Aortic smooth muscle cell (primary cell): ENCODE data around the gene ADGRG1. TPM values are rescaled to one million over a fixed set of nuclear protein-coding genes. Genes with fewer than 3 reads are reported as not detected.

ENCODE experiments used
- total RNA-seq: library from RNA; depleted of rRNA; stranded (reverse); fragments of >200 nt; gene quantifications from 2 replicates; pipeline ENCODE4 v1.2.3, GENCODE V29; 2014

The ADGRG1 gene
- 5.2 and 9.0 TPM in 2 replicates for total RNA-seq

DNA sequence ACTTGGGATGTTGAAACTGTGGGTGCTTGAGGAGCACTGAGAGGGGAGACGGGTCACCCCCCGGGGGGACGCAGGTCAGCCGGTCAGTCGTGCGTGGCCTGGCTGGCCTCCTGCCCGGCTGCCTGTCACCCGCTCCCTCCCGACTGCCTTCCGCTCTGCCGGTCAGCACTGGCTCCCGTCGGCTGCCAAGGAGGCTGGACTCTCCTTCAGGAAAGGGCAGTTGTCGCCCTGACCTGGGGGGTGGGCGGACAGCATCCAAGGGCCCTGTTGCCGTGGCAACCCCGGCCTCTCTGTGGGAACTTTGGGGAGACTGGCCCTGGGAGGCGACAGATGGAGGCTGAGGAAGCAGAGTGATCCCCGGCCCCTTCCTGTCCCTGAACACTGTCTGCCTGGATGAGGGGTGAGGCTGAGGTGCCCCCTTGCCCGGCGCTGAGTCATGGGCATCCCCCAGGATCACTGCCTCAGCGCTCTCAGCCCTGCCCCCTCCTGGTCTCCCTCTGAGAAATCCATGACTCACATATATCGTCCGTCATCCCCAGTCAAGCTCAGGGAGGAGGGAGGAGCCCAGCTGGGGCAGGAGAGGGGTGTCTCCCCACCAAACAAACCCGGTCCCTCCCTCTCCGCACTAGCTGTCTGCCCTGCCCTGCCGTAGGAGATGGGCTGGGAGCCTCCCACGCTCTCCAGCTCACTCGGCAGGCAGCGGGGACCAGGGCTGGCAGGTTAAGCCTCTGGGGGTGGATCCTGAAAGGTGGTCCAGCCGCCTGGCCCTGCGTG is at the start of gene ADGRG1:
Gene ADGRG1 (plus strand): TSS at position 623 of the 774 bp plus-strand sequence. CDS start 21,658 bp downstream, outside the sequence.

DNA sequence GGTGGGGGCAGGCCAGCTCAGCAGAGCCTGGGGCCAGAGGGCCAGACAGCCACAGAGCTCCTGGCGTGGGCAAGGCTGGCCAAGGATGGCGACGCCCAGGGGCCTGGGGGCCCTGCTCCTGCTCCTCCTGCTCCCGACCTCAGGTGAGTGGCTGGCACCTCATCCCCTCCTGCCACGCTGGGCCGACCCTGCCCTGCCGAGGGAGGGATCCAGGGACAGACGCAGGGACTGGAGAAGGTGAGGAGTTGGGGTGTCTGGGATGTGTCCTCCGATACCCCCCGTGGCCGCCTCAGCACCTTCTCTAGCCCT is 39.8 kb downstream of the ADGRG1 start, which contains the start of gene ADGRG3:
Gene ADGRG3 (plus strand): TSS at position 44 of the 309 bp plus-strand sequence. CDS start 42 bp downstream, at position 86.

DNA sequence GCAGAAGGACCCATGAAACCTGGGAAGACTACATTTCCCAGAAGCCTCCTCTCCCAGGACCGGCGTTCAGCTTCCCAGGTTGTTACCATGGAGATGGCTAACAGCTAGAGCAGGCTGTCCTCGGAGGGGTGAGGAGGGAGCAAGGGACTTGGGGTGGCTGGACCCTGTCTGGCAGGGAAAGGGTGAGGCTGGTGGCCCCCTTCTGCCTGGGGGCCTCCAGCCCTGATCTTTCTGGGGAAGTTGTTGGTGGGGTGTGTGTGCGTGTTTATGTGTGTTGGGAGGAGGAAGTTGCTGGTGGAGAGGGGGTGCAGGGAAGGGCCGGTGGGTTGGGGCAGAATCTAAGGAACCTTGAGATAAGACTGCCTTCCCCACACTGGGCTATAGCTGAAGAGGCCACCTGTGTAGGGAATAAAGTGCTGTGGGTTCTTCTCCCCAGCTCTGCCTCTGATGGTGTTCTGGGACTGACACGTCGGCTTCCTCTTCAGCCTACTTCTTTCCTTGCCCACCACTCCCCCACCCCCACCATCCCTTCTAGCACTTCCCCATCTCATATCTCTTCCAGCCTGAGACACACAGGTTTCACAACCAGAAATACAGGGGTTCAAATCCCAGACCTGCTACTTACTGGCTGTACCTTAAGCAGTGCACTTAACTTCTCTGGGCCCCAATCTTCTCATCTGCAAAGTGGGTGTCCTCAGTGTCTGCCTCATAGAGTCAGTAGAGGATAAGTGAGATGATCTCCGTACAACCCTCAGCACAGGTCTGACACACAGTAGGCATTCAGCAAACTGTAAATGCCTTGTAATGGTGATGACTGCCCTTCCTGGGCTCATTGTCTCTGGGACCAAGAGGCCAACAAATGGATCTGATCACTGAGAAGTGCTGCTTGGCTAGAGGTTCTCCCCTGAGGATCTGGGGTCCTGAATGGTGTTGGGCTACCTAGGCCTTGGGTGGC is 66.6 kb downstream of the ADGRG1 start, which contains the start of gene DRC7:
Gene DRC7 (plus strand): TSS at position 82 of the 955 bp plus-strand sequence. CDS start 3,144 bp downstream, outside the sequence.

Other genes with a start within 250 kb of the ADGRG1 start
- gene CCL17, start 223.9 kb upstream of the ADGRG1 start, total RNA-seq, result not detected in 2 replicates
- gene CIAPIN1, start 181.2 kb upstream of the ADGRG1 start, total RNA-seq, result 43.6 and 45.6 TPM in 2 replicates
- gene COQ9, start 181.2 kb upstream of the ADGRG1 start, total RNA-seq, result 42.1 and 45.6 TPM in 2 replicates
- gene POLR2C, start 166.0 kb upstream of the ADGRG1 start, total RNA-seq, result 95.4 and 107 TPM in 2 replicates
- gene DOK4, start 142.1 kb upstream of the ADGRG1 start, total RNA-seq, result 41.1 and 42.9 TPM in 2 replicates
- 11.9 and 12.4 TPM in 2 replicates for gene CCDC102A, start 92.1 kb upstream of the ADGRG1 start, total RNA-seq
- not detected in 2 replicates for gene ADGRG5, start 86.0 kb upstream of the ADGRG1 start, total RNA-seq
- gene ADGRG3, start 39.7 kb downstream of the ADGRG1 start, total RNA-seq, result not detected in 2 replicates
- not detected in 2 replicates for gene DRC7, start 66.2 kb downstream of the ADGRG1 start, total RNA-seq
- 19.6 and 25.0 TPM in 2 replicates for gene KATNB1, start 107.1 kb downstream of the ADGRG1 start, total RNA-seq
- gene KIFC3, start 173.9 kb downstream of the ADGRG1 start, total RNA-seq, result 52.8 and 62.6 TPM in 2 replicates